ENCODE data around the gene SLC17A5.
"Not testable (repeated sequence)": the region's sequence is repeated elsewhere in the genome, so short reads cannot be mapped to it uniquely, and the experiment has no call there.

SLC17A5 gene

DNA sequence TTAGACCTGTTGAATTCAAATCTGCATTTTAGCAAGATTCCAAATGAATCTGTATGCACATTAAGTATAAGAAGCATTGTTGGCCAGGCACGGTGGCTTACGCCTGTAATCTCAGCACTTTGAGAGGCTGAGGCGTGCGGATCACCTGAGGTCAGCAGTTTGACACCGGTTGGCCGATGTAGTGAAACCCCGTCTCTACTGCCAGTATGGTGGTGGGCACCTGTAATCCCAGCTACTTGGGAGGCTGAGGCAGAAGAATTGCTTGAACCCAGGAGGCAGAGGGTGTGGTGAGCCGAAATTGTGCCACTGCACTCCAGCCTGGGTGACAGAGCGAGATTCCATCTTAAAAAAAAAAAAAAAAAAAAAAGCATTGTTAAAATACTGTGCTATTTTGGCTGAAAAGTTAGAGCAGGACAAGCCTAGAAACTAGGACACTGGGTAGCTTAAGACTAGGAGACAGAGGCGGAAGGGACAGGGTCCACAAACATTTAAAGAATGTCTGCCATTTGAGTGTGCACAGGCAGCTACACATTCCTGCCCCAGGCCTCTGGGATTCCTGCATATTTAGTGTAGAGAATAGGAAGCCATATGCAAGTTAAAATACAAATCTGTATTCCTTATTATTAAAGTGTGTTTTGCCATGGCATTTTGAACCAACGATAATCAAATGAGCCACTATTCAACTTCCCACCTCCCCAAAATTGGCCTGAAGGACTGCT lies 87.9 kb downstream of the SLC17A5 start:
- no peak for DNase-seq

- DNase-seq, result no peak
Observed at GRCh38 chr6:73564578-73565345, 89.0 kb downstream of the SLC17A5 start.

- DNase-seq, result no peak
Observed at GRCh38 chr6:73562558-73562957, 91.2 kb downstream of the SLC17A5 start.

GRCh38 chr6:73560853-73561407 lies 92.9 kb downstream of the SLC17A5 start:
- no peak for DNase-seq

GRCh38 chr6:73560182-73560732 lies 93.5 kb downstream of the SLC17A5 start:
- DNase-seq, result no peak

- not testable (repeated sequence) for DNase-seq
Observed at GRCh38 chr6:73559399-73559794, 94.4 kb downstream of the SLC17A5 start.

- no peak for DNase-seq
Observed at GRCh38 chr6:73558624-73559398, 95.0 kb downstream of the SLC17A5 start.

DNA sequence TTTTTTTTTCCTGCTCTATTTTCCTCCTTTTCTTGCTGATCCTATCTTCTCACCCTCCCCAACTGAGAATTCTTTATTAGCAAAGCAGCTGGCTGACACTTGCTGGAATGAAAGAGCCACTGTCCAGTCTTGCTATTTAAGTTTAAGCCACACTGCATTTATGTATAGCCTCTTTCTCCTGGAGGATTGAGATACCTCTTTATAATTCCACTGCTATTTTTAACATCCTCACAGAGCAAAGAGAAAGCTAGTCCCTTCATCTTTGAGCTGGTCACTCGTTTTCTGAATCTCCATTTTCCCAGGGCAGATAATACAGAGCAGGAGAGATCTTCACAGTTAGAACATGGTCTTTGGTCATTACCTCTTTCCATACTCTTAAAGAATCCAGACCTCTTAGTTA lies 97.0 kb downstream of the SLC17A5 start:
- DNase-seq, result no peak

DNA sequence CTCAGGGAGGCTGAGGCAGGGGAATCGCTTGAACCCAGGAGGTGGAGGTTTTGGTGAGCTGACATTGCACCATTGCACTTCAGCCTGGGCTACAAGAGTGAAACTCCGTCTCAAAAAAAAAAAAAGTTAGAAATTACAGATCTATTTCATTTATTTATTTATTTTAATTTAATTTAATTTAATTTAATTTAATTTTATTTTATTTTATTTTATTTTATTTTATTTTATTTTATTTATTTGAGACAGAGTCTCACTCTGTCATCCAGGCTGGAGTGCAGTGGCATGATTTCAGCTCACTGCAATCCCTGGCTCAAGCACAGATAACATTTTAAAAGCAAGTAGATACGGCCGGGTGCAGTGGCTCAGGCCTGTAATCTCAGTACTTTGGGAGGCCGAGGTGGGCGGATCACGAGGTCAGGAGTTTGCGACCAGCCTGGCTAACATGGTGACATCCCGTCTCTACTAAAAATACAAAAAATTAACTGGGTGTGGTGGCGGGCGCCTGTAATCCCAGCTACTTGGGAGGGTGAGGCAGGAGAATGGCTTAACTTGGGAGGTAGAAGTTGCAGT lies 98.3 kb downstream of the SLC17A5 start:
- DNase-seq, result not testable (repeated sequence)

GRCh38 chr6:73551115-73551514 lies 102.7 kb downstream of the SLC17A5 start:
- not testable (repeated sequence) for DNase-seq

- no peak for DNase-seq
Observed at GRCh38 chr6:73548458-73549446, 105.0 kb downstream of the SLC17A5 start.

DNA sequence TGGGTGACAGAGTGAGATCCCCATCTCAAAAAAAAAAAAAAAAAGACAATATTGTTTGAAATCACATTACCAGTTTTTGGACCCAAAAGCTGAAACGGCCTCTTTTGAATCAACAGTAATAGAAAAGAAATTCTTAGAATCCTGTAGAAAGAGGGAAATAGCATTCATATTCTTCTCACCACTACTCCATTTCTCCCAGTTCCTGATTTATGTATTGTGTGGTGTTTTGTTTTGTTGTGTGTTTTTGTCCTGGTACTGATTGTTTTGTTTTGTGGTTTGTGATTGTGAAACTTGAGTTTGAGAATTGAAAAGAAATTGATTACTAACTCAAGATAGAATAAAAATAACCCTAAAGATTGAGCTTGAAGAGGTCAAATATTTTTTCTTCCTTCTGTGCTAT lies 106.8 kb downstream of the SLC17A5 start:
- DNase-seq, result no peak
